Heart left ventricle (tissue), 13 donors: Measurements from ENCODE around the gene GLUD1.
"Not testable (repeated sequence)": the region's sequence is repeated elsewhere in the genome, so short reads cannot be mapped to it uniquely, and the experiment has no call there.

ENCODE experiments used
- POLR2A ChIP-seq, 2 donors: fragments of 450-650 bp; IDR thresholded peaks; one replicate each; pipeline ENCODE4 v1.6.1; 2017; ENCODE audit warnings: antibody characterized with exemption in 2 of 2, mild to moderate bottlenecking in 2 of 2, moderate library complexity in 2 of 2
- TF ChIP-seq, protein P1 (sequence below), 12 donors: fragments of 200-600 bp; sonication (generic) in 4 of 12; IDR thresholded peaks; one replicate each; pipeline versions ENCODE4 v1.5.0 to v1.8.0; 2018 to 2022; ENCODE audit warnings: antibody characterized with exemption in 12 of 12, mild to moderate bottlenecking in 5 of 12
- donor health status: ischemic (EF 13 %, LVEDD 7.1; RV severe dilation, severe dysfunction).
- donor health status: DM: no; HTN: yes; CAD: no.
- donor health status: DM: no; HTN: no; CAD: no.
- donor health status: ischemic (EF 25% LVEDD 6.9; RV normal size, moderate dysfunction).
- donor health status: ischemic (EF 25% LVEDD 5.7; RV mildly dilated, moderate dysfunction).
- donor health status: ischemic (EF 35%, LVEDD 5.7; RV mildly dilated, moderate dysfunction).
- donor health status: nonischemic (EF 11% LVEDD 7.7; RV severe dilation, severe dysfunction).
- donor health status: DM: yes; HTN: yes; CAD: no.
- donor health status: PGD.
- donor health status: ischemic (EF 29% LVEDD 5.4; RV normal size, mild dysfunction).
- donor health status: nonischemic (EF 23%, LVEDD 6.1; RV moderate dilation, normal function).

DNA sequence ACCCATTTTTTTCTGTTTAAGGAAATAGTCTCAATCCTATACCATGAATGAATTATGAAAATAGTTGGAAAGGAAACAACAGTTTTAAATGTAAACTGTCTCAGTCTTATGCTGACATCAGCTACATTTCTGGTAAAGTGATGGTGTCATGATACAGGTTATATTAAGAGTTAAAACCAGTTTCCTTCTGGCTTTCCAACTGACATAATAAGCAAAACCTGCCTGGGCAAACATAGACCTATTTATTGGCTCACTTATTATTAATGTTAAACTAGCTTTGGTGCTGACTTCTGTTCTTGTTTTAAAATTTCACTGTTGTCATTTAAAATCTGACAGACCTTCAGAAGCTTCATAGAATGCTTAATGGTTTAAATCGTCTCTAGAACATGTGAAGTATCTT, 24.4 kb upstream of the GLUD1 start:
- TF ChIP-seq, protein P1, sequence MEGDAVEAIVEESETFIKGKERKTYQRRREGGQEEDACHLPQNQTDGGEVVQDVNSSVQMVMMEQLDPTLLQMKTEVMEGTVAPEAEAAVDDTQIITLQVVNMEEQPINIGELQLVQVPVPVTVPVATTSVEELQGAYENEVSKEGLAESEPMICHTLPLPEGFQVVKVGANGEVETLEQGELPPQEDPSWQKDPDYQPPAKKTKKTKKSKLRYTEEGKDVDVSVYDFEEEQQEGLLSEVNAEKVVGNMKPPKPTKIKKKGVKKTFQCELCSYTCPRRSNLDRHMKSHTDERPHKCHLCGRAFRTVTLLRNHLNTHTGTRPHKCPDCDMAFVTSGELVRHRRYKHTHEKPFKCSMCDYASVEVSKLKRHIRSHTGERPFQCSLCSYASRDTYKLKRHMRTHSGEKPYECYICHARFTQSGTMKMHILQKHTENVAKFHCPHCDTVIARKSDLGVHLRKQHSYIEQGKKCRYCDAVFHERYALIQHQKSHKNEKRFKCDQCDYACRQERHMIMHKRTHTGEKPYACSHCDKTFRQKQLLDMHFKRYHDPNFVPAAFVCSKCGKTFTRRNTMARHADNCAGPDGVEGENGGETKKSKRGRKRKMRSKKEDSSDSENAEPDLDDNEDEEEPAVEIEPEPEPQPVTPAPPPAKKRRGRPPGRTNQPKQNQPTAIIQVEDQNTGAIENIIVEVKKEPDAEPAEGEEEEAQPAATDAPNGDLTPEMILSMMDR (IDR thresholded peaks at IDR 0.05), result not testable (repeated sequence)
- not testable (repeated sequence) for TF ChIP-seq POLR2A (IDR thresholded peaks at IDR 0.05)
